HG03460 (cell line): ENCODE results near the gene RAD23B.
"Not testable (repeated sequence)": the region's sequence is repeated elsewhere in the genome, so short reads cannot be mapped to it uniquely, and the experiment has no call there.

Experiments
- ATAC-seq: cut with Tn5 transposase; IDR thresholded peaks from one replicate; pipeline ENCODE4 v1.9.1; 2021; ENCODE audit not compliant: unreplicated experiment

Gene RAD23B

GRCh38 chr9:107292821-107293542 is 9.9 kb downstream of the RAD23B start:
- ATAC-seq, result no peak

- no peak for ATAC-seq
Observed at GRCh38 chr9:107293543-107294085, 10.5 kb downstream of the RAD23B start.

GRCh38 chr9:107294756-107295155 is 11.7 kb downstream of the RAD23B start:
- ATAC-seq, result no peak

- no peak for ATAC-seq
Observed at GRCh38 chr9:107295995-107296394, 12.9 kb downstream of the RAD23B start.

GRCh38 chr9:107296592-107296991 is 13.5 kb downstream of the RAD23B start:
- ATAC-seq, result not testable (repeated sequence)

- no peak for ATAC-seq
Observed at GRCh38 chr9:107299437-107299836, 16.4 kb downstream of the RAD23B start.

GRCh38 chr9:107306308-107306707 is 23.2 kb downstream of the RAD23B start:
- no peak for ATAC-seq

- ATAC-seq, result no peak
Observed at GRCh38 chr9:107307331-107307730, 24.3 kb downstream of the RAD23B start.

GRCh38 chr9:107308461-107308860 is 25.4 kb downstream of the RAD23B start:
- ATAC-seq, result no peak

GRCh38 chr9:107309271-107309670 is 26.2 kb downstream of the RAD23B start:
- ATAC-seq, result peak; percentile 87

GRCh38 chr9:107312376-107313050 is 29.4 kb downstream of the RAD23B start:
- no peak for ATAC-seq

- ATAC-seq, result no peak
Observed at GRCh38 chr9:107313555-107314096, 30.5 kb downstream of the RAD23B start.

GRCh38 chr9:107314763-107315162 is 31.7 kb downstream of the RAD23B start:
- no peak for ATAC-seq

- no peak for ATAC-seq
Observed at GRCh38 chr9:107316795-107317661, 33.9 kb downstream of the RAD23B start.

- no peak for ATAC-seq
Observed at GRCh38 chr9:107322643-107323042, 39.6 kb downstream of the RAD23B start.

- no peak for ATAC-seq
Observed at GRCh38 chr9:107323836-107324585, 40.9 kb downstream of the RAD23B start.

- no peak for ATAC-seq
Observed at GRCh38 chr9:107325842-107326241, 42.8 kb downstream of the RAD23B start.

GRCh38 chr9:107328510-107328909 is 45.4 kb downstream of the RAD23B start:
- ATAC-seq, result no peak

GRCh38 chr9:107330420-107330819 is 47.3 kb downstream of the RAD23B start:
- no peak for ATAC-seq

- no peak for ATAC-seq
Observed at GRCh38 chr9:107332883-107333282, 49.8 kb downstream of the RAD23B start.
